Measurements from ENCODE around the gene DHX57.

The DHX57 gene

DNA sequence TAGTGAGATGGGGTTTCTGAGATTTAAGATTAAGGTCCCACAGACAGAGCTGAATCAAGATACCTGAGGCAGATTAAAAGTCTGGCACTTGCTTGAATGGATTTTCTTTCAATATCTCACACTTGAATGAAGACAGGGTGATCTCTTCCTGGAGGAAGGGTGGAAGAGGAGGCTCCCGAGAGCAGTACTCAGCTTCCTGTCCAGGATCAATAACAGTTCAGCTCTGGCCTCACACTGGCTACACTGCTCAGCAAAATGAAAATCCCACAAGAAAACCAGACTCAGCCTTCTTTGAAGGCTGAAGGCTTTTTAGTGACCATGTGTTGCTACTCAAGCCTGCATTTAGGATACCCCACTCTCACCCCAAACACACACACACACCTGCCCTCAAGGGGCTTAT is 25.0 kb upstream of the DHX57 start:
- no peaks in the 10 kb centered on the region for H3K9me3 ChIP-seq (ENCODE audit: control insufficient read depth, insufficient read depth, low read length)
- TF ChIP-seq, protein P1, sequence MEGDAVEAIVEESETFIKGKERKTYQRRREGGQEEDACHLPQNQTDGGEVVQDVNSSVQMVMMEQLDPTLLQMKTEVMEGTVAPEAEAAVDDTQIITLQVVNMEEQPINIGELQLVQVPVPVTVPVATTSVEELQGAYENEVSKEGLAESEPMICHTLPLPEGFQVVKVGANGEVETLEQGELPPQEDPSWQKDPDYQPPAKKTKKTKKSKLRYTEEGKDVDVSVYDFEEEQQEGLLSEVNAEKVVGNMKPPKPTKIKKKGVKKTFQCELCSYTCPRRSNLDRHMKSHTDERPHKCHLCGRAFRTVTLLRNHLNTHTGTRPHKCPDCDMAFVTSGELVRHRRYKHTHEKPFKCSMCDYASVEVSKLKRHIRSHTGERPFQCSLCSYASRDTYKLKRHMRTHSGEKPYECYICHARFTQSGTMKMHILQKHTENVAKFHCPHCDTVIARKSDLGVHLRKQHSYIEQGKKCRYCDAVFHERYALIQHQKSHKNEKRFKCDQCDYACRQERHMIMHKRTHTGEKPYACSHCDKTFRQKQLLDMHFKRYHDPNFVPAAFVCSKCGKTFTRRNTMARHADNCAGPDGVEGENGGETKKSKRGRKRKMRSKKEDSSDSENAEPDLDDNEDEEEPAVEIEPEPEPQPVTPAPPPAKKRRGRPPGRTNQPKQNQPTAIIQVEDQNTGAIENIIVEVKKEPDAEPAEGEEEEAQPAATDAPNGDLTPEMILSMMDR (IDR thresholded peaks at IDR 0.05; ENCODE audit: low read depth, low read length, poor library complexity, severe bottlenecking) = no peak
- no peak for TF ChIP-seq EZH2phosphoT487 (IDR thresholded peaks at IDR 0.05; ENCODE audit: borderline replicate concordance, low read length)
- H3K27ac ChIP-seq (ENCODE audit: low read depth, low read length) = no peak overlapping the region
- H3K4me3 ChIP-seq (ENCODE audit: low read length) = no peak overlapping the region
- no peaks in the 10 kb centered on the region for H3F3A ChIP-seq (ENCODE audit: control insufficient read depth, insufficient read depth)
- H3K9me2 ChIP-seq (replicated peaks; ENCODE audit: control insufficient read depth, low read length) = no peaks in the 10 kb centered on the region
- H3K4me2 ChIP-seq (ENCODE audit: low read length) = no peak overlapping the region
- H3K79me2 ChIP-seq (ENCODE audit: control insufficient read depth, low read length) = no peaks in the 10 kb centered on the region
- H3K4me1 ChIP-seq (ENCODE audit: control insufficient read depth, low read length) = no peaks in the 10 kb centered on the region
- H4K20me1 ChIP-seq (ENCODE audit: control insufficient read depth, insufficient read depth, low read depth, low read length) = no peaks in the 10 kb centered on the region
- H3K36me3 ChIP-seq (ENCODE audit: control insufficient read depth, low read length) = no peaks in the 10 kb centered on the region
- peaks cover 4% of the 10 kb centered on the region; the same call in 1 of the 2 replicates for H3K27me3 ChIP-seq (ENCODE audit: control insufficient read depth, low read length)

- Histone ChIP-seq H3K27ac (ENCODE audit: low read depth, low read length) (no peak overlapping the region), H3K4me2 (ENCODE audit: low read length) (no peak overlapping the region)
- TF ChIP-seq, protein P1 (IDR thresholded peaks at IDR 0.05; ENCODE audit: low read depth, low read length, poor library complexity, severe bottlenecking) = no peak
- no peak for TF ChIP-seq EZH2phosphoT487 (IDR thresholded peaks at IDR 0.05; ENCODE audit: borderline replicate concordance, low read length)
These were observed 22.5 kb upstream of the DHX57 start for GRCh38 chr2:38898256-38898655.

GRCh38 chr2:38892819-38893218 is 17.1 kb upstream of the DHX57 start:
- Histone ChIP-seq H4K20me1 (ENCODE audit: control insufficient read depth, insufficient read depth, low read depth, low read length) (no peaks in the 10 kb centered on the region), H3K4me2 (ENCODE audit: low read length) (no peak overlapping the region), H3K9me3 (ENCODE audit: control insufficient read depth, insufficient read depth, low read length) (no peaks in the 10 kb centered on the region), H3K36me3 (ENCODE audit: control insufficient read depth, low read length) (no peaks in the 10 kb centered on the region), H3K27ac (ENCODE audit: low read depth, low read length) (no peak overlapping the region), H3K4me1 (ENCODE audit: control insufficient read depth, low read length) (no peaks in the 10 kb centered on the region), H3K79me2 (ENCODE audit: control insufficient read depth, low read length) (no peaks in the 10 kb centered on the region), H3K4me3 (ENCODE audit: low read length) (no peak overlapping the region), H3F3A (ENCODE audit: control insufficient read depth, insufficient read depth) (no peaks in the 10 kb centered on the region), H3K27me3 (ENCODE audit: control insufficient read depth, low read length) (peaks cover 4% of the 10 kb centered on the region; the same call in 1 of the 2 replicates), H3K9me2 (replicated peaks; ENCODE audit: control insufficient read depth, low read length) (no peaks in the 10 kb centered on the region)
- TF ChIP-seq EZH2phosphoT487 (IDR thresholded peaks at IDR 0.05; ENCODE audit: borderline replicate concordance, low read length) = no peak
- TF ChIP-seq, protein P1 (IDR thresholded peaks at IDR 0.05; ENCODE audit: low read depth, low read length, poor library complexity, severe bottlenecking) = no peak

More at GRCh38 chr2:38898256-38898655, 22.5 kb upstream of the DHX57 start:
- Histone ChIP-seq H3K27me3 (ENCODE audit: control insufficient read depth, low read length) (peaks cover 4% of the 10 kb centered on the region; the same call in 1 of the 2 replicates), H3K36me3 (ENCODE audit: control insufficient read depth, low read length) (no peaks in the 10 kb centered on the region), H3K4me3 (ENCODE audit: low read length) (no peak overlapping the region), H3K79me2 (ENCODE audit: control insufficient read depth, low read length) (no peaks in the 10 kb centered on the region), H3K9me2 (replicated peaks; ENCODE audit: control insufficient read depth, low read length) (no peaks in the 10 kb centered on the region), H3K4me1 (ENCODE audit: control insufficient read depth, low read length) (no peaks in the 10 kb centered on the region), H3K9me3 (ENCODE audit: control insufficient read depth, insufficient read depth, low read length) (no peaks in the 10 kb centered on the region), H4K20me1 (ENCODE audit: control insufficient read depth, insufficient read depth, low read depth, low read length) (no peaks in the 10 kb centered on the region), H3F3A (ENCODE audit: control insufficient read depth, insufficient read depth) (no peaks in the 10 kb centered on the region)
